NCI-H526 (cell line): ENCODE data around the gene RAI14.
A peak's percentile ranks its signal among the peaks of the same experiment; 100 is the strongest.
"Not testable (repeated sequence)": the region's sequence is repeated elsewhere in the genome, so short reads cannot be mapped to it uniquely, and the experiment has no call there.

ENCODE experiments used
- DNase-seq, 2 experiments: peaks; one replicate each; lab custom pipeline; 2025; lab: John Stamatoyannopoulos, UW

RAI14 gene

DNA sequence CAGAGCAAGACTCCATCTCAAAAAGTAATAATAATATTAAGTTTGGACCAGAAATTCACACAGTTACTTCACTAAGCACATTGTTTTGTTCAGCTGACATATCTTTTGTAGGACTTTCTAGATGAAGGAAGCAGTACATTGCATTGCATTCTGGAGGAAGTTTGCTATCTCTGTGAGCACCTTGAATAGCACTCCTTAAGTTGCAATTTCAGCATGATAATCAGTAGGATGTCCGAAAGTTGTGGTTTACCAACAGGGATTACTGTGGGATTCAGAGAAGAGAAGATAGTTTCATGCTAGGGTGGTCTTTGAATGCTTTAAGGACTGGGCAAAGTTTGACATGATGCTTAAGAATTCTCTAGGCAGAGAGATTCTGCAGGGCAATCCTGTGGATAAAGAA, 164.5 kb downstream of the RAI14 start:
- DNase-seq: no peak

DNA sequence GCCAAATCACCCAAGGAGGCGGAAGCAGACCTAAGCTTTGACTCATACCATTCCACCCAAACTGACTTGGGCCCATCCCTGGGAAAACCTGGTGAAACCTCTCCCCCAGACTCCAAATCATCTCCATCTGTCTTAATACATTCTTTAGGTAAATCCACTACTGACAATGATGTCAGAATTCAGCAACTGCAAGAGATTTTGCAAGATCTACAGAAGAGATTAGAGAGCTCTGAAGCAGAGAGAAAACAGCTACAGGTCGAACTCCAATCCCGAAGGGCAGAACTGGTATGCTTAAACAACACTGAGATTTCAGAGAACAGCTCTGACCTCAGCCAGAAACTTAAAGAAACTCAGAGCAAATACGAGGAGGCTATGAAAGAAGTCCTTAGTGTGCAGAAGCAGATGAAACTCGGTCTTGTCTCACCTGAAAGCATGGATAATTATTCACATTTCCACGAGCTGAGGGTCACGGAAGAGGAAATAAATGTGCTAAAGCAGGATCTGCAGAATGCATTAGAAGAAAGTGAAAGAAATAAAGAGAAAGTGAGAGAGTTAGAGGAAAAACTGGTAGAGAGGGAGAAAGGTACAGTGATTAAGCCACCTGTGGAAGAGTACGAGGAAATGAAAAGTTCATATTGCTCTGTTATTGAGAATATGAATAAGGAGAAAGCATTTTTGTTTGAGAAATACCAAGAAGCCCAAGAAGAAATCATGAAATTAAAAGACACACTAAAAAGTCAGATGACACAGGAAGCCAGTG, 167.0 kb downstream of the RAI14 start:
- no peak for DNase-seq

DNA sequence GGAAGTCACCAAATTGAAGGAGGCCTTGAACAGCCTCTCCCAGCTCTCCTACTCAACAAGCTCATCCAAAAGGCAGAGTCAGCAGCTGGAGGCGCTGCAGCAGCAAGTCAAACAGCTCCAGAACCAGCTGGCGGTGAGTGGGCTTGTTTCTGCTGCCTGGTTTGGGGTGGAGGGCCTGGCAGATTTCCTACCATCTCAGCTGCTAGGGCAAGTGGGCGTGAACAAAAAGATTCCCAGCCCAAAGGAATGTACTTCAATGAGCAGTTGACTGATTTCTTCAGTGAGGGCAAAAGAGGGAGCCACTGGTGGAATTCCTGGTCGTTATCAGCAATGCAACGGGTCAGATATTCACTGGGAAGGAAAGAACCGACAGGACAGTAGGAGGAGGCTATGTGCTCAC, 170.2 kb downstream of the RAI14 start:
- no peak for DNase-seq

DNA sequence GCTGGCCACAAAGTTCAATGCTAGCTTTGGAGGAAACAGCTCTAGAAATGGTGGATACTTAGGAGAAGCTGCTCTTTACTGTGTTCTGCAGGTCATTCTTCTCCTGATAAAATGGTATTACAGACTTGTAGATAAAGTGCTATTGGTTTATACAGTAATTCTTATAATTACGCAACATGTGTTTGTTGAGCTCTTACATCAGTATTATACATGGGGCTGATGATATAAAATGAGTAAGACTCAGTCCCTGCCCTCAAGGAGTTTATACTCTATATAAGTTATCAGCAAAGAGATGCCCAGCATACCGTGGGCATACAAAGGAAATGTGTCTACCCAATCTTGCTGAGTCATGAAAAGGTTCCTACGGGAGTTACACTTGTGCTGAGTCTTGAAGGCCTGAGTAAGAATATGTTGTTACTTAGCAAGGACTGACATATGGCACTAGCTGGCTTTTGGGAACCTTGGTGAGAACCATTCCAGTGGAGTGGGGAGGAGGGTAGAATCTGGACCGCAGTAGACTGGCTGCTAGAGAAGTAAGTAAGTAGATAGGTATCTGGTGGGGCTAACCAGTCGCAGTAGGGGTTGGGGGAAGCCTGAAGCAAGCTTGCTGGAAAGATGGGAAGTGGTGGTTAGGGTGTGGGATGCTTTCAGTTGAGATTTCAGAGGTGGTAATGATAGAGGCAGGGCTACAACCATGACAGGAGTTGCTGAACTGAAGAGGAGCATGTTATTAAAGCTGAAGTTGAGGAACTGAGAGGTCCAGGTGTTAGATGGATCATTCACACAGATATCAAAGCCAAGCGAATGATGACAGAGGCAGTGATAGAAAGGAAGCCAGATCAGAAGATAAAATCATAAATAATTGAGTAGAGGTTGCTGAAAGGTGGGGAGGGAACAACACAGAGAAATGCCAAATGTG, 171.7 kb downstream of the RAI14 start:
- no peak for DNase-seq

DNA sequence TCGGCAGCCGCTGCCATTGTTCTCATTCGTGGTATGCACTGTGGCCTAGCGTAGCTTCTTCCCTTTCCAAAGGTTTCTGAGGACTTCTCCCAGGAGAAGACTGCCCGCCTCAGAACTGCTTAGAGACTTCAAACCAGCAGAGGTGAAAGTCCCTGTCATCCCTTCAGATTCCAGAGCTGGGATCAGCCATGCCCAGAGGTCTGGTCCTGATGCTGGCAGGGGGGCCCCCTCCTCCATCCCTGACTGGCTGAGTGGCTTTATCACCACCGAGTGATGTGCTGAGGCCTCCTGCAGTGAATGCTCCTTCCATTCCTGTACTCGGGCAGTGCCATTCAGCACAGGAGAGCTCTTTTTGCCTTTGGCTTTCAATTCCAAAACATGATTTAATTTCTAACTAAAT, 174.7 kb downstream of the RAI14 start:
- DNase-seq: not testable (repeated sequence)

DNA sequence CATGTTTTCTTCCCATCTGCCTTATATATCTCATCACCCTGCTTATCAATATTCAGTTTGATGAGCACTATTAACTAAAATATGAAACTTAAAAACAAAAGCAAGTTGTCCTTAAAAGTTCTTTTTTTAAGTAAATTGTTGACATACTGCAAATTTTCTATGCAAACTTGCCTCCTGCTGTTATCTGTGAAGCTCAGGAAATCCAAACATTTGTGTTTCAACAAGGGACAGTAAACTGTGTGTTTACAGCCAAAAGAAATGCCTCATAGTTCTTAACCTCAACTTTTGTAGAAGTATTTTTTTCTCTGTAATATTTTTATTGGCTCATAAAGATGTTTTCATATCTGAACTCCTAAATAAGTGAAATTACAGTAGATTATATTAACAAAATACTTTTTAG, 175.2 kb downstream of the RAI14 start:
- no peak for DNase-seq

DNA sequence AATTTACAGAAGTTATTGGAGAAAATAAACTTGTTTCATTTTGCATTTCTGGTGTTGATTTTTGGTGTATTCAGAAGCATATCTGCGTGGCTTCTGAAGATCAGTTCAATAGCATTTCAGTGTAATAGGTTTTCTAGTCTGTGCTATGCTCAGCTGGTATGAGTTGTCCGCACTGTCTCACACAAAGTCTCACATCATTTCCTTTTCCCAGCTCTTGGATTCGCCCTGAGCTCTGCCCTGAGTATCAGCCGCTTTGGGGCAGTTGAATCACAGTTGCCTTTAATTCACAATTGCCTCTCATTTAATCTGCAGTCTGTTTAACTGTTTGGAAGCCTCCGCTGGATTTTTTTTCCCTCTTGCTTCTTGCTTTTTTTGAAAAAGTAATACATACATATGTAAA, 176.4 kb downstream of the RAI14 start:
- no peak for DNase-seq

DNA sequence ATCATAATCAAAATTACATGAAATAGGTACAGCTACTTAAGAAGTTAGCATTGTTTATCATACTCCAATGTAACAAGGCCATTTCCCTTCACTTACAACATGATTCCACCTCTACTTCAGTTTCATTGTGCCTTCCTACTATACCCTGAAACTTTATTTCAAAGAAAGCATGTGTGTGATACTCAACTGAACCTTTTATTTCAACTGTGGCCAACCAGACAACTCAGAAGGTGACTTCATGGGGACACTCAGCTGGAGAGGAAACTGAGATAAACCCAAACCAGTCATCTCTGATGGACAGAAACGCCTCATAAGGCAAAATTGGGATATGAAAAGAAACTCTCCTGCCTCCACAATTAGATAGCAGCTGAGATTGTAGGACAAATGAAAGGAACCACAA, 177.0 kb downstream of the RAI14 start:
- DNase-seq: no peak

DNA sequence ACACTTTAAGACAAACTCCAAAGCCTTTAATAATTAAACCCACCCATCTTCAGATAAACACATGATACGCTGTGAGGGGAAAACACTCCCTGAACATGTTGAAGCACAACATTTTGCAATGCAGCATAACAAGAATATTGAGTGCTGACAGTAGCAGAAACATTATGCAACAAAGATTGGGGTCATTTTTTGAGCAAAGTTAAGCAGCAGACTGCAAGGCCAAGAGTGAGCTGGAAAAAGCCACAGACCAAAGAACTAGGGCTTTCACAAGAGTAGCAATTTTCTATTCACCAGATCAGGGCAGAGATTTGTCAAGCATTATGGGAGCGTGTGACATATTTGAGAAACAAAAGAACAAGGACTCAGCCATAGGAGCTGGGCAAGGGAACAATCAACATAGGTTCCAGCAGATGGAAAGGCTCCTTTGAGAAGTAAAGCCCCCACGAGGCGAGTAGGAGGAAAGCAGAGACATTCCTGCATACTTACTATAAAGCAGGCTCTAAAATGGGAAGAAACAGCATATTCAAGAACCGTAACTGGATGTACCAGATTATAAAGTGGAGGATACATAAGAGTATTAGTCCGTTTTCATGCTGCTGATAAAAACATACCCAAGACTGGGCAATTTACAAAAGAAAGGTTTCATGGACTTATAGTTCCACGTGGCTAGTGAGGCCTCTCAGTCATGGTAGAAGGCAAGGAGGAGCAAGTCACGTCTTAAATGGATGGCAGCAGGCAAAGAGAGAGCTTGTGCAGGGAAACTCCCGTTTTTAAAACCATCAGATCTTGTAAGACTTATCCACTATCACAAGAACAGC, 178.1 kb downstream of the RAI14 start:
- DNase-seq: no peak

DNA sequence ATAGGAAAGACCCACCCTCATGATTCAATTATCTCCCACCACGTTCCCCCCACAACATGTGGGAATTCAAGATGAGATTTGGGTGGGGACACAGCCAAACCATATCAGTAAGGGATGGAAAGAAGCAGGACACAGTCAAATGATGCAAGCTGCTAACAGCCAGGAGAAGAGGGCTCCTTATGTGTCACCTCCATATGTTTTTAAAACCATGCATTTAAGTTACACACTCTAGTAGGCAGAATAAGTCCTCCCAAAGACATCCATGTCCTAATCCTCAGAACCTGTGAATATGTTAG, 178.6 kb downstream of the RAI14 start:
- no peak for DNase-seq

DNA sequence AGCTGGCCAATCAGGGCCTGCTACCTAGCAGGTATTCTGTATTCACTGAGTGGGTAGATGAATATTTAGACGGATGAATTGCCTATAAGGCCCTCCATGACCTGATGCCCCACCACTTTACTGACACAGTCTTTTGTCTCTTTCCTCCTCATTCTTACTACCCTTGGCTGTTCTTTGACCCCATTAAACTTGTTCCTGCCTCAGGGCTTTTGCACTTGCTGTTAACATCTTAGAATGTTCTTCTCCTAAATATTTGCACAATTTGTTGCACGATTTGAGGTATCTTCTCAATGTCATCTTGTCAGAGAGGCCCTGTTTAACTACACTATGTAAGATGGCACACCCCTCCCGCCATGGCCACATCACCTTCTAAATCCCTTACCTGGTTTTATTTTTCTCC, 179.5 kb downstream of the RAI14 start:
- no peak for DNase-seq

DNA sequence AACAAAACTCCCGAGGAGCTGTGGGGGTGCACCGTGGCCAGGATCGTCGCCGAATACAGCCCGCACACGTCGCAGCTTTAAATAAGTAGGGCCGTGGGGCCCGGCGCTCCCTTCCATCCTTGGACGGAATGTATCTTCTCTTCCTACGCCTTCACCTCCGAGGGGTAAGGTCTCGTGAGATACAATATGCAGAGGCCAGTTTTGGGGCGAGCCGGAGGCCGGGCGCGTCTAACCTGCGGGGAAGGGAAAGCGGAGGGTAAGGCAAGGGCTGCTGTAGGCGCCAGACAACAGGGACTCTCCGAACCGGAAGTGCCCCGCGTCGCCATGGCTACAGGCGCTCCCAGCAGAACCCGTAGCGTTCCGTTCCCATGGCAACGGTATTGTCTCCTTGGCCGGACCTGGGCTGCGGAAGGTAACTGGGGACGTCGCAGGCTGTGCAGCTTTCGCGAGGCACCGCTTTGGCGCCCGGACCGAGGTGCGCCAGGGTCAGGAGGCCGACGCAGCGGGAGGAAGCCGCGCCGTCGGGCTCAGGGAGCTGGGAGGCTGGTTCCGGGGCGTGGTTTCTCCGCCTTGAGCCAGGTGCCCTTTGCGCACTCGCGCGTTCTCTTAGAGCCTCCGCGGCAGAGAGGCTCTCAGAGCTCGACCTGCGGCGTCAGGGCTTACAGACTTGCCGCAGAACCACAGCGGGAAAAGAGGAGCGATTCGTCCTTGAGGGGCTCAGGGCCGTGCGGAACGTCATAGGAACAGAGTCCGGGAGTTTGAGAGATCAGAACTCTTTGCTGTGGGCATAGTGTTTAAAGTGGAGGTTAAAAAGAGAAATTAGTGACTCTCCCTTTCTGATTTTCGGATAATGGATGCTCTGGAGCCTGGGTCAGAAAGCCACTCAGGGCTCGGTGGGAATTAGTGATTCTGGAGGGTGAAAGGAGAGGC, 182.9 kb downstream of the RAI14 start, which contains the start of gene TTC23L:
TTC23L (plus strand) TSS at position 380 of the 930 bp plus-strand sequence. CDS start 1,508 bp downstream, outside the sequence.
- DNase-seq: peak; percentile 95 to 100

DNA sequence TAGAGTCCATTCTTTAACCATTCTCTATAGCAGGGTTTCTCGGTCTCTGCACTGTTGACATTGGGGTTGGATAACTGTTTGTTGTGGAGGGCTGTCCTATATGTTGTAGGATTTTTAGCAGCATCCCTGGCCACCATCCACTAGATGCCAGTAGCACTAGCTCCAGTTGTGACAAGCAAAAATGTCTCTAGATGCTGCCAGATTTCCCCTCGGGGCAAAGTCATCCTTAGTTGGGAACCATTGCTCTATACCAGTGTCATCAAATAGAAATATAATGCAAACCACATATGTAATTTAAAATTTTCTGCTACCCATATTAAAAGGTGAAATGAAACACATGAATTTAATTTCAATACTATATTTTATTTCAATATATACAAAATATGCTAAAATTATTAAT, 185.7 kb downstream of the RAI14 start:
- DNase-seq: no peak

DNA sequence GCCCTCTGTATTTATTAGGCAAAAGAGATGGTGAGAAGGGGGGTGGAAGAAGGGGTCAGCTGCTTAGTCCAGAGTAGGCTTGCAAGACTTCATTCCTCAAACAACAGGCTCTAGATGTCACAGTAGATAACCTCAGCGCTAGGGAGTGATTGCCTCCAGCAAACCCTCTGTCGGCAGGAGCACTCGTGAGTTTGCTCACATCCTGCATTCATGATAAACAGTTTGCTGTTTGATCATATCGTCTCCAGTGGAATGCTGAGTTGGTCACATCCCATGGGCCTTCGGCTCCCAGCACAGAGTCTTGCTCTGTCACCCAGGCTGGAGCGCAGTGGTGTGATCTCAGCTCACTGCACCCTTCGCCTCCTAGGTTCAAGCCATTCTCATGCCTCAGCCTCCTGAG, 186.4 kb downstream of the RAI14 start:
- DNase-seq: no peak

DNA sequence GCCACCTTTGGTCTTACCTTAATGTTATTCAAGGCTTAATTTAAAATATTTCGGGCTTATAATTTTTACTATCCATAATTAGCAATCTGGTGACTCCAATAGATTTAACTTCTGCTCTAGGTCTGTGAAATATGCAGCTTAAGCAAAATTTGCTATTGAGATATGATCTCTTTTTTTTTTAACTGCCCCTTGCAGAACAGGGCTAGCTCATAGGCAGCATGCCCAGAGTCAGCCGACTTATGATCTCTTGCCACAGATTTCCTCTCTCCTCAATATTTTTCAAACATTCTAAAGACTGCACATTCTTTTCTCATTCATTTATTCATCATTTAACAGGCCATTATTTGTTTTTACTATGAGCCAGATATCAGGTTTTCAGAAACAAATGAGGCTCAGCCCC, 187.4 kb downstream of the RAI14 start:
- DNase-seq: no peak

DNA sequence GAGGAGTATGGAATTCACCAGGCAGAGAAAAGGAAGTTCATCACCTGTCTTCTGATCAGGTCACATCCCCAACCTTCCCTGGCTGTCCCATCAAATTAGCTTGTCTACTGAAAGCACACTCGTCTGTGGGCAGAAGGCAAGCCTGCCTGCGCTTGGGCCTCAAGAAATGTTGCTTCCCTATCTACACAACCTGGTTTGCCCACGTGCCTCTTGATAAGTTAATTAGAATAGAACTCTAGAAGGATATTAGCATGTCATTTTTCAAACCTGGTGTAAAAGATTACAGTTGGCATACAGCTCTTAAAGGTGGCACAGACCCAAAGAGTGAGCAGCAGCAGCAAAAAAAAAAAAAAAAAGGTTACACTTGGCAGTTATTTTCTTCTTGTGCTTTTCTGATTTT, 188.0 kb downstream of the RAI14 start:
- no peak for DNase-seq

DNA sequence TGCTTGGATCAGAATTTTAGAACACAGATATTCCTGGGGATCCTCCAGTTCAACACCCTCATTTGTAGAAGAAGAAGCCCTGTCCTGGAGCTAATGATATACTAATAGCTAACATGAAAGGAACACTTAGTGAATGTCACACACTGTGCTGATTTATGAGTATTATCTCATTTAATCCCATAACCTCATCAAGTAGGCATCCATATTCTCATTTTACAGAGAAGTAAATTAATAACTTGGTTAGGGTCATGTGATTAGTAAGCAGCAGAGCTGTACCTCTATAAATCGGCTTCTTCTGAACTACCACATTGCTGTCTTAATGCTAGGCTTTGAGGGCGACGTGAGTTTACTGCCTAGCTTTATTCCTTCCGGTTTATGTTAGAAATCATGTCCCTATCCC, 188.9 kb downstream of the RAI14 start:
- no peak for DNase-seq

DNA sequence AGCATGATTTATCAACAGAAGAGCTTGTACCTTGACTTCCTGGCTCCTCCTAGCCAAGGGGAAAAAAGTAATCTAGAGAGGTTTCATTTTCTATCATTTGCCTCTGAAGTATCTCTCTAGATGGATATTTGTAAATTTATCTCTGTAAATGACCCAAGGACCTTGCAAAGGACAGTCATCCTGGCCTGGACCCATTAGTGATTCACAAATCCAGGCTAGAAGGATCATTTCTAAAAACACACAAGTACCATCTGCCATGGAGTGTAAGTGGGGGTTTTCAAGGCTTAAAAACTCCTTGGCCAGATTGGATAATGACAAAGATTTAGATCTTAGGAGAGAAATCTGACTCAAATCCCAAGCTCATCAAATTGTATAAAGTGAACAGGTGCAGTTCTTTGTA, 190.9 kb downstream of the RAI14 start:
- DNase-seq: no peak

DNA sequence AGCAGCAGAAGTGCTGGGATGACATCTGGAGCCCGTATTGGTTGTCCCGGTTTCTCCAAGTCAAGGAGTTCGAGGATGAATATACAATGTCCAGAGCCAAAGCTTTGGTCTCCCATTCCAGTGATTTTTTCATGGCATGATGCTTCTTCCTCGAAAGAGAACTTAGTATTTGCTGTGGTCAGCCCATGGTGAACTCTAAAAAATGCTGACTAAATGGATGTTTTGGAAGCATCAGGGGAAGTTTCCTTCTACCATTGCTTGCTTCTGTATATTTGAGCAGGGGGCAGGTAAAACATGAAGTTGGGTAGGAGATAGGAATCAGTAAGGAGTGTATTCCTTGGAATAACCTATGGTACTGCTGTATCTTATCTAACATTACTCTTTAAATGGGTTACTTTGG, 191.4 kb downstream of the RAI14 start:
- DNase-seq: no peak

DNA sequence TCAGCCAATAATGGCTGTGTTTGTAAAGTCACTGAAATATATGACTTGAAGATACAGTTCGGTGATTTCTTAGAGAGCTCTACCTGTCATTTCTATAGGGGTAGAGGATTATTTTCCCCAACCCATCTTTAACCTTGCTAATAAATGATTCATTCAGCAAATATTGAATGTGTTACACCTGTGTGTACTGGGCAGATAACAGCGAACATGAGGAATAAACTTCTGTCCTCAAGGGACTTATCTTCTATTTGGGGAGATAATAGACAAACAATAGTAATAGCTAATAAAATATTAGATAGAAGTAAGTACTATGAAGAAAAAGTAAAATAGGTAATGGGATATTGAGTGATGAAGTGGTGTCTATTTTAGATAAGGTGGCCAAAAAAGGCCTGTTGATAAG, 192.1 kb downstream of the RAI14 start:
- DNase-seq: no peak

DNA sequence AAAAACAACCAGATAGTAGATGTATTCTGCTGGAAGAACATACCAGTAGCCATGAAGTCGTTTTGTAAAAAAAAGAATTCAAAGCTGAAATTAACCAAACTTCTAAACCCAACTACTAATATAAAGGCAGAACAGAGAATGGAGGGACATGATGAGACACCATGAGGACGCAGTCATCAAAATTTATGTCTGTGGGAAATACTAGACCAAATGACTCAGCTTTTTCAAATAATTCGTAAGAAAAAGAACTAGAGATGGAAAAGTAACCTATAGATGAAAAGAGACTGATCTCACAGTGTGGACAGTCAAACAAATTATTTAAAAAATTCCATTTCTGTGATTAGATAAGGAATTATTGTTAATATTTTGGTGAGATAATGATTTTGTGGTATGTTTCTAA, 193.1 kb downstream of the RAI14 start:
- DNase-seq: no peak
